GM20431 (cell line): ENCODE data around the gene ATP2C2.
"Not testable (repeated sequence)": the region's sequence is repeated elsewhere in the genome, so short reads cannot be mapped to it uniquely, and the experiment has no call there.

Experiments
- in situ Hi-C: fragments of 300-500 bp; cut with MseI, MboI; formaldehyde crosslinking; loops from one replicate; pipeline ENCODE4 v1.15.0; 2020; ENCODE audit warnings: low sequenced_read_pairs; ENCODE audit not compliant: unreplicated experiment

Gene ATP2C2

GRCh38 chr16:84414789-84415326 lies 46.5 kb downstream of the ATP2C2 start:
- in situ Hi-C loops: no loop called here

DNA sequence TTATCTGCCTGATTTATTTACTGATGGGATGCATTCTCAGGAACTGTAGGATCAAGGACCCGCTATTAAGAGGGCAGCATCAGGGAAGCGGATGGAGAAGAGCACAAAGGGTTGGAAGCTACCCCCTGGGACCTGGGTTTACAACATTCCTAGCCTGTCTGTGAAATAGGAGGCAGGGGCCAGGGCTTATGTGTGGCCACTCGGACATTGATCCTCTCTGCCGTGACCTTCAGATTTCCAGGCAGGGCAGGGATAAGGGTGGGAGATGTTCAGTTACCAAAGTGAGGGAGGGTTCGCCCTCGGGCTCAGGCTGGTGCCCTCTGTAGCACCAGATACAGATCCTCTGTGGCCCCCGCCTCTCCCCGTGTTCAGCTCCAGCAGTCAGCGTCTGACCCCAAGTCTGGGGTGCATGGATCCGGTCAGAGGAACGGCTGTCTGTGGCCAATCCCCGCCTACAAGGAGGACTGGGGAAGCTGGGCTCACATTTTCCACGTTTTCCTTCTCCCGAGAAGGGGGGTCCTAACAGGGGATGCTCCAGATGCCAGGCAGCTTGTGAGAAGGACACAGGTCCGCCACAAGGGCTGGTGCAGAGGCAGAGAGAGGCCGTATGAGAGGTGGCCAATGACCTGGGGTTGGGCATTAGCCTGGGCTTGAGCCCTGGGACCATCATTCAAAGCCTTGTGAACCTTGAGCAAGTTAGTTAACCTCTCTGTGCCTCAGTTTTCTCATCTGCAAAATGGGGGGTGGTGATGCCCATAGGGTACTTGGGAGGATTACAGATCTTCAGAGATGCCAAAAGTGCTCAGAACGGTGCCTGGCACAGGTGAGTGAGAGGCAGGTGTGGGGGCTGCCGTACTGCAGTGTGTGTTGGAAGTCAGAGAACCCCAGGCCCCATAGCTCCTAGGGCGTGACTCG lies 48.3 kb downstream of the ATP2C2 start:
- in situ Hi-C loops: no loop called here

DNA sequence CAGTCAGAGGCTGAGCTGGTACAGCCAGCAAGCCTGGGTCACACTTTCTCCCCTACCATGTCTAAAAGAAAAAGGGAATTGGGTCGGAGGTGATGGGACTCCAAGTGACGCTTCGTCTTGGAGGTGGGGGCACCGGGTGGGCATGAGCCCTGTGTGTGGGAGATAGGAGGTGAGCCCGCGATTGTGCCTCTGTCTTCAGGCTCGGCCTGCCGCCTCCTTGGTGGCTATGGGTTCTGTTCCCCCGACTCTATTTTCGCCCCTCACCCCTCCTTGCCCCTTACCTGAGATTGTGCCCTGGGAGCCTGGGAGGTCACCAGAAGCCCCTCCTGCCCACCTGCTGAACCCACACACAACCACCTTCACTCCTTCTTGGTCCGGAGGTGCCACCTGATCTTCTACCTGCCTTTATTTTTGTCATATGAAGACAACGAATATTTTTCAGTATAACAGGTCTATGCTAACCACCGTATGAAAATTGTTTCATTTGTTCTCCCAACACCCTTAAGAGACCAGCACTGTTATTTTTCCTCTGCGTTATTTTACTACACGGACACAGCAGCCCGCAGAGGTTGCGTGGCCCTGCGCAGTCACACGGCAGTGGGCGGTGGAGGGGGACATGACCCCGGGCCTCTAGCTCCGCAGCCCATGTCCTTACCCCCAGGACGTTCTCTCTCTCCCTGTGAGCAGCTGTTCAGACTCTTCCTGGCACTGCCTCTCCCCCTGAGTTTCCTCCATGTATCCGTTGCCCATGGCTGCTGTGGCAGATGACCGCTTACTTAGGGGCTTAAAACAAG lies 49.9 kb downstream of the ATP2C2 start:
- in situ Hi-C loops: no loop called here

DNA sequence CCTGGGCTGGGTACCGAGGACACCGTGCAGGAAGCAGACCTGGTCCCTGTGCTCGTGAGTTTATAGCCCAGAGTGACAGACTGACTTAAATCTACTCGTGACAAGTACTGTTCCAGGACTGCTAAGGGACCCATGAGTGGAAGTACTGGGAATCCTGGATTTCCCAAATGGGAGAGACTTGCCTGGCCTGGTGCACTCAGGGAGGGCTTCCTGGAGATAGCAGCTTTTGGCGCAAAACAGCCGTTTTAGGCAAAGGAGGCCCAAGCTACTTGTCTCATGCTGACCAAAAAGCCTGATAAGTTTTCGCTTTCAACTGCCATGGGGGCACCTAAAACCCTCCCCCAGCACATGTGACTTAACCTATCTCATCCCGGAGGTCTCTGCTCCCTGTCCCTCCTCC lies 51.4 kb downstream of the ATP2C2 start:
- in situ Hi-C loops: no loop called here

DNA sequence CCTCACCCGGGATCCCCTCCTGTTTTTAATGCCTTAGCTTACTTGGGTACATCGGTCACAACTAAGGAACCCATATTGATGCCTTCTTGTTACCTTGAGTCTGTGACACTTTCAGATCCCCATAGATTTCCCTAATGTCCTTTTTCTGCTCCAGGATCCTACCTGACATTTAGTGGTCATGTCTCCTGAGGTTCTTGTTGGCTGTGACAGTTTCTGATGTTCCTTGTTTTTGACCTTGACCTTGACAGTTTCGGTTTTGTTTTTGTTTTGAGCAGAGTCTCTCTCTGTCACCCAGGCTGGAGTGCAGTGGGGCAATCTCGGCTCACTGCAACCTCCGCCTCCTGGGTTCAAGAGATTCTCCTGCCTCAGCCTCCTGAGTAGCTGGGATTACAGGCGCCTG lies 52.2 kb downstream of the ATP2C2 start:
- in situ Hi-C loops: not testable (repeated sequence)

GRCh38 chr16:84421081-84421937 lies 53.0 kb downstream of the ATP2C2 start:
- in situ Hi-C loops: no loop called here

GRCh38 chr16:84421938-84422220 lies 53.5 kb downstream of the ATP2C2 start:
- in situ Hi-C loops: no loop called here

- in situ Hi-C loops: no loop called here
Observed at GRCh38 chr16:84423416-84423837, 55.1 kb downstream of the ATP2C2 start.

GRCh38 chr16:84425696-84426095 lies 57.4 kb downstream of the ATP2C2 start:
- in situ Hi-C loops: no loop called here

- in situ Hi-C loops: no loop called here
Observed at GRCh38 chr16:84426804-84427203, 58.5 kb downstream of the ATP2C2 start.

DNA sequence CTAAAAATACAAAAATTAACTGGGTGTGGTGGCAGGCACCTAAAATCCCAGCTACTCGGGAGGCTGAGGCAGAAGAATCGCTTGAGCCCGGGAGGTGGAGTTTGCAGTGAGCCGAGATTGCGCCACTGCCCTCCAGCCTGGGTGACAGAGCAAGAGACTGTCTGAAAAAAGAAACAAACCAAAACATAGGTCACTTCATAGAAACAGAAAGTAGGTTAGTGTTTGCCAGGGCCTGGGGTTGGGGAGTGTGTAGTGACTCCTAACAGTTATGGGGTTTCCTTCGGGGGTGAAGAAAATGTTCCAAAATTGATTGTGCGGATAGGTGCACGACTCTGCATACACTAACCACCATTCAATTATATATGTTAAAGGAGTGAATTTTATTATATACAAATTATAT lies 59.2 kb downstream of the ATP2C2 start:
- in situ Hi-C loops: no loop called here

GRCh38 chr16:84430860-84431259 lies 62.5 kb downstream of the ATP2C2 start:
- in situ Hi-C loops: no loop called here

DNA sequence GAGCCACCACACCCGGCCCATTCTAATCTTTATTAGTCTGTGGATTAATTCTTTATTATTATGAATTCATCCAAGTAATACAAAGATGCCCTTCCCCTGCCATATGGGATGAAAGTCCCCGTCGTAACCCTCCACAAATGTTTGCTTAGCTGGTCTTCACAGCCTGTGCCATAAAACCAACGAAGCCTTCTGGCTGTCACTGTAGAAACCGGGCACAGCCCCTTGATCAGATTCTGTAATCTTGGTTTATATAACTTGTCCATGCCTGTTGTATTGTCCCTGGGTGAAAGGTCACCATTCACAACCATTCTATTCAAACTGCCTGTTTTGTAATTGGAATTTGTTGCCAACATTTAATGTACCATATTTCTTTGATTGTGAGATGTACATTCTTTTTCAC lies 66.5 kb downstream of the ATP2C2 start:
- in situ Hi-C loops: no loop called here

- in situ Hi-C loops: no loop called here
Observed at GRCh38 chr16:84436196-84436595, 67.9 kb downstream of the ATP2C2 start.

GRCh38 chr16:84438971-84439696 lies 70.8 kb downstream of the ATP2C2 start:
- in situ Hi-C loops: no loop called here

- in situ Hi-C loops: no loop called here
Observed at GRCh38 chr16:84442416-84443145, 74.2 kb downstream of the ATP2C2 start.

DNA sequence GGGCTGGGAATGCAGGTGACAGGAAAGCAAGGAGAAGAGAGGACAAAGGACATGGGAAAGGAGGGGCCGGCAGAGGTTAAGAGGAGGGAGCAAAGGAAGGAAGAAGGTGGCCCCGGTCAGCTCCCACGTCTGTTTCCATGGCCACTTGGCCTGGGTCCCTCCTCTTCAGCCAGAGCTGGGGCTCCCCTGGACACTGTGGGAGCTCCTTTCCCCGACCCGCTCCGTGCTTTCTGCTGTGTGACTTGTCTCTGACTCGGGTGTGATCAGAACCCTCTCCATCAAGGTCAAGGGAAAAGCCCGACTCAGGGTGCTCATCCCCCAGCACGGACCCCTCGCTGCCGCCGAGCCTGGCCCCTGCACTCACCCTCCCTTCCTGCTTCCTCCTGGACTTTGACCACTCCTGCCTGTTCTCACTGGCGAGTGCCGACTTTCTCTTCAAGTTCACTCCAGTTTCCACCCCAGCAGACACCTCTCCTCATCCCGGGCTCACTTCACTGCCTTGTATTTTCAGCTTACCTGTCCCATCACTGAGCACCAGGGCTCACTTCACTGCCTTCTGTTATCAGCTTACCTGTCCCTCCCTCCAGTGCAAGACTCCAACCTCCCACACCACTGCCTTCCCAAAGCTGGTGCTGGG lies 74.9 kb downstream of the ATP2C2 start:
- in situ Hi-C loops: no loop called here

- in situ Hi-C loops: no loop called here
Observed at GRCh38 chr16:84444476-84444875, 76.1 kb downstream of the ATP2C2 start.
